Measurements from ENCODE around the gene KCNB1.

DNA sequence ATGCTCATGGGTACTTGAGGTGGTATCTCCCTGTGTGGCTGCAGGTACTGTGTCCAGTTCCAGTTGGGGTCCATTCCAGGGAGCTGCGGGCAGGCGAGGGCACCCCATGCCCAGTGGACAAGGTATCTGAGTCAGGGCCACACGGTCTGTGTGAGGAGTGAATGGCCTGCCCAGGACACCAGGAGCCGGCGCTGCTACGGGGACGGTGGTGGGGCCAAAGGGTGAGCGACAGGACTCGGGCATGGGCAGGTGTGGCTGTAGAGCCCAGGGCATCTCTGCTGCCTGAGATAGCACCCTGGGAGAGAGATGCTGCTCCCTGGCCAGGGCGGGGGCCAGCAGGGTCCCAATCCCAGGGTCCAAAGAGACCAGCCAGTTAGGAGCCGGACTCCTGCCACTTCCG, 147.0 kb downstream of the KCNB1 start:
- TF ChIP-seq YY1 (IDR thresholded peaks at IDR 0.05; ENCODE audit: insufficient read depth, insufficient read length) (no peak), ZNF274 (IDR thresholded peaks at IDR 0.05; ENCODE audit: low read depth, low read length) (no peak), SUZ12 (IDR thresholded peaks at IDR 0.05; ENCODE audit: extremely low read depth, insufficient read depth, insufficient read length) (no peak)

All from NT2/D1 (cell line).